AG09309 (cell line): ENCODE results near the gene GSK3B.
"Not testable (repeated sequence)": the region's sequence is repeated elsewhere in the genome, so short reads cannot be mapped to it uniquely, and the experiment has no call there.

Experiments
- DNase-seq: peaks from one replicate; pipeline ENCODE4 v3.0.0-alpha.2; 2010; ENCODE audit warnings: low read depth
- H3K4me3 ChIP-seq: 2 replicates; pipeline ENCODE4 v1.5.1; 2011; ENCODE audit warnings: mild to moderate bottlenecking, low read depth, low read length, moderate library complexity; ENCODE audit not compliant: control insufficient read depth
- TF ChIP-seq, protein P1 (sequence below): IDR thresholded peaks from 2 replicates; pipeline ENCODE4 v1.5.1; 2011; ENCODE audit warnings: mild to moderate bottlenecking, low read depth, low read length, inconsistent platforms; ENCODE audit not compliant: insufficient read depth, control insufficient read depth; ENCODE audit errors: missing control alignments

Gene GSK3B

DNA sequence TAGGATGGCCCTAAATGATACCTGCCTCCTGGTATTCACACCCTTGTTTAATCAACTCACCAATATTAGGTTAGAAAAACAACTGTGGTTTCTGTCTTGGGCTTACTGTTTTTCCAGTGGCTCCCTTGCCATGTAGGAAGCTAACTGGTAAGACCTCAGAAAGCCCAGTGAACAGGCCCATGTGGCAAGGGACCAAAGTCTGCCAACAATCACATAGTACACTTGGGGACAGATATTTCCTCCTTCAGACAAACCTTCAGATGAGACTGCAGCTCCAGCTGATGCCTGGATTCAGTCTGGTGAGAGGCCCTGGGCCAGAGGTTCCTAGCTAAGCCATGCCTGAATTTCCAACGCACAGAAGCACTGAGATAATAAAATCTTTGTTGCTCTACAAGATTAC is 96.1 kb downstream of the GSK3B start:
- no peak for DNase-seq
- TF ChIP-seq, protein P1, sequence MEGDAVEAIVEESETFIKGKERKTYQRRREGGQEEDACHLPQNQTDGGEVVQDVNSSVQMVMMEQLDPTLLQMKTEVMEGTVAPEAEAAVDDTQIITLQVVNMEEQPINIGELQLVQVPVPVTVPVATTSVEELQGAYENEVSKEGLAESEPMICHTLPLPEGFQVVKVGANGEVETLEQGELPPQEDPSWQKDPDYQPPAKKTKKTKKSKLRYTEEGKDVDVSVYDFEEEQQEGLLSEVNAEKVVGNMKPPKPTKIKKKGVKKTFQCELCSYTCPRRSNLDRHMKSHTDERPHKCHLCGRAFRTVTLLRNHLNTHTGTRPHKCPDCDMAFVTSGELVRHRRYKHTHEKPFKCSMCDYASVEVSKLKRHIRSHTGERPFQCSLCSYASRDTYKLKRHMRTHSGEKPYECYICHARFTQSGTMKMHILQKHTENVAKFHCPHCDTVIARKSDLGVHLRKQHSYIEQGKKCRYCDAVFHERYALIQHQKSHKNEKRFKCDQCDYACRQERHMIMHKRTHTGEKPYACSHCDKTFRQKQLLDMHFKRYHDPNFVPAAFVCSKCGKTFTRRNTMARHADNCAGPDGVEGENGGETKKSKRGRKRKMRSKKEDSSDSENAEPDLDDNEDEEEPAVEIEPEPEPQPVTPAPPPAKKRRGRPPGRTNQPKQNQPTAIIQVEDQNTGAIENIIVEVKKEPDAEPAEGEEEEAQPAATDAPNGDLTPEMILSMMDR: no peak

DNA sequence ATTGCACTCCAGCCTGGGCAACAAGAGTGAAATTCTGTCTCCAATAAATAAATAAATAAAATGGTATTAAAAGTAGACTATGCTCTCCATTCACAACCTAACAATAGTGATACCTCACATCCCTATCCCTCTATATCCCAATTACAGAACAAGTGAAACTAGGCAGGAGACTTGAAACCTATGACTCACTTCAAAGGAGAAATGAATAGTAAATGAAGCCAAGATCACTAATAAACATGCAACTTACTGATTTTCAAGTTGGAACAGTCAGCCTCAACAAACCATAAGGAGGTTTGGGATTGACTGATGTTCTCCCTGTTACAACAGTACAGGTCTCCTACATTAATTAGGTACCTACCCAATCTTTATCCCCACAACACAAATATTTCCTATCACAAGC is 103.4 kb downstream of the GSK3B start:
- no peak overlapping the region for H3K4me3 ChIP-seq
- DNase-seq: no peak
- TF ChIP-seq, protein P1: no peak

More for the DNA sequence above, 96.1 kb downstream of the GSK3B start:
- H3K4me3 ChIP-seq: no peak overlapping the region

DNA sequence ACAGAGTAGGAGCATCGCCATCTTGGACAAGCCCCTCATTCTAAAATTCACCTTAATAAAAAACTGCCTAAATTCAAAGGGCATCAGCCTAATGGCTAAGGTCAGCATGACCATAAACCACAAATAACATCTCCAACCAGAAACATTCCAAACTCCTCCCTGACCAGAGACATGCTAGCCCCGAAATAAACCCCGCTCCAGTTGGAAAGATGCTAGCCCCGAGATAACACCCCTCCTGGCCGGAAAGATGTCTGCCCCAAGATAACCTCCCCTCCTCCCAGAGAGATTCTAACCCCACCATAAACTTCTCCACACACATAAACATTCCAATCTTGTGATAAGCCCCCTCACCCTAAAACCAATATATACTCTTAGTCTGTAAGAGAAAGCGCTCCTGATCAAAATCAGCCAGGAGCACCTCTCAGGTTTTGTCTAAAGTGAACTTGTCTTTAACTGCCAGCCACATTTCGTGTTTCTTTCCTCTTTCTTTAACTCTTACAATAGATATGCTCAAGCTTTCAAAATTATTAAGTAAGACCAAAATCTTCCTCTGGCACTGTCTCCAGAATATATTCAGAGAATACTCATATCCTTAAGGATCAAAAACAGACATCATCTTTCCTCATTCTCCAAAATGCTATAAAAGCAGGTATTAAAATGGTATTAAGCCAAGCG is 104.1 kb downstream of the GSK3B start:
- no peak for DNase-seq
- TF ChIP-seq, protein P1: no peak
- no peak overlapping the region for H3K4me3 ChIP-seq

DNA sequence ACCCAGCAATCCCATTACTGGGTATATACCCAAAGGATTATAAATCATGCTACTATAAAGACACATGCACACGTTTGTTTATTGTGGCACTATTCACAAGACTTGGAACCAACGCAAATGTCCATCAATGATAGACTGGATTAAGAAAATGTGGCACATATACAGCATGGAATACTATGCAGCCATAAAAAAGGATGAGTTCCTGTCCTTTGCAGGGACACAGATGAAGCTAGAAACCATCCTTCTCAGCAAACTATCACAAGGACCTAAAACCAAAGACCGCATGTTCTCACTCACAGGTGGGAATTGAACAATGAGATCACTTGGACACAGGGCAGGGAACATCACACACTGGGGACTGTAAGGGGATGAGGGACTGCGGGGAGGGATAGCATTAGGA is 107.4 kb downstream of the GSK3B start:
- H3K4me3 ChIP-seq, DNase-seq: not testable (repeated sequence)

DNA sequence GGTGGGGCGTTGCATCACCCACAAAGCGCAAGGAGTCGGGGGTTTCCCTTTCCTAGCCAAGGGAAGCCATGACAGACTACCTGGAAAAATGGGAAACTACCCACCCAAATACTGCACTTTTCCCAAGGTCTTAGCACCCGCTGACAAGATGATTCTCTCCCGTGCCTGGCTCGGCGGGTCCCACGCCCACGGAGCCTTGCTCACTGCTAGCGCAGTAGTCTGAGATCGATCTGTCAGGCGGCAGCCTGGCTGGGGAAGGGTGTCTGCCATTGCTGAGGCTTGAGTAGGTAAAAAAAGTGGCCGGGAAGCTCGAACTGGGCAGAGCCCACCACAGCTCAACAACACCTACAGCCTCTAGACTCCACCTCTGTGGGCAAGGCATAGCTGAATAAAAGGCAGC is 112.9 kb downstream of the GSK3B start:
- DNase-seq: no peak
- TF ChIP-seq, protein P1: no peak
- no peak overlapping the region for H3K4me3 ChIP-seq

- H3K4me3 ChIP-seq: no peak overlapping the region
- TF ChIP-seq, protein P1: no peak
- DNase-seq: no peak
These were observed 115.6 kb downstream of the GSK3B start for GRCh38 chr3:119978554-119979208.

DNA sequence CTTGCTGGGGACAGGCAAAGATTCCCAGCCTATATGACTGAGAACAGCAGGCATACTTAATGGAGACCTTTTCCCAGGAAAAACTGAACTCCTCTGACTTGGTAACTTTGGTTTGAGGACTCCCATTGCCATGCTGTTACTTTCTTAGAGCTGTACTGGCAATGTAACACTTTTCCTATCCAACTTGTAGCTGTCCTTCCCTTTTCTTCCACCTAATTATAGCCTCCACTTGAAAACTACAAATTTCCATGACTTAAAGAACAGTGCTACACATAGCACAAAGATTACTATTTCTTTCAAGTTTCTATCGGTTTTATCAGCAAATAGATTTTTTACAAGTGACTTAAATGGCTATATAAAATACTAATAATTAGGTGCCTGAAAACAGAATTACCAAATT is 116.9 kb downstream of the GSK3B start:
- no peak overlapping the region for H3K4me3 ChIP-seq
- TF ChIP-seq, protein P1: no peak
- DNase-seq: no peak
